ENCODE data around the gene MBTD1.

- TF ChIP-seq RAD21 (IDR thresholded peaks at IDR 0.05) = no peak
- TF ChIP-seq, protein P1, sequence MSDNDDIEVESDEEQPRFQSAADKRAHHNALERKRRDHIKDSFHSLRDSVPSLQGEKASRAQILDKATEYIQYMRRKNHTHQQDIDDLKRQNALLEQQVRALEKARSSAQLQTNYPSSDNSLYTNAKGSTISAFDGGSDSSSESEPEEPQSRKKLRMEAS (IDR thresholded peaks at IDR 0.05) = no peak
- TF ChIP-seq, protein P2, sequence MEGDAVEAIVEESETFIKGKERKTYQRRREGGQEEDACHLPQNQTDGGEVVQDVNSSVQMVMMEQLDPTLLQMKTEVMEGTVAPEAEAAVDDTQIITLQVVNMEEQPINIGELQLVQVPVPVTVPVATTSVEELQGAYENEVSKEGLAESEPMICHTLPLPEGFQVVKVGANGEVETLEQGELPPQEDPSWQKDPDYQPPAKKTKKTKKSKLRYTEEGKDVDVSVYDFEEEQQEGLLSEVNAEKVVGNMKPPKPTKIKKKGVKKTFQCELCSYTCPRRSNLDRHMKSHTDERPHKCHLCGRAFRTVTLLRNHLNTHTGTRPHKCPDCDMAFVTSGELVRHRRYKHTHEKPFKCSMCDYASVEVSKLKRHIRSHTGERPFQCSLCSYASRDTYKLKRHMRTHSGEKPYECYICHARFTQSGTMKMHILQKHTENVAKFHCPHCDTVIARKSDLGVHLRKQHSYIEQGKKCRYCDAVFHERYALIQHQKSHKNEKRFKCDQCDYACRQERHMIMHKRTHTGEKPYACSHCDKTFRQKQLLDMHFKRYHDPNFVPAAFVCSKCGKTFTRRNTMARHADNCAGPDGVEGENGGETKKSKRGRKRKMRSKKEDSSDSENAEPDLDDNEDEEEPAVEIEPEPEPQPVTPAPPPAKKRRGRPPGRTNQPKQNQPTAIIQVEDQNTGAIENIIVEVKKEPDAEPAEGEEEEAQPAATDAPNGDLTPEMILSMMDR (IDR thresholded peaks at IDR 0.05; ENCODE audit: low read depth, low read length, missing input control) = no peak
- no peak for TF ChIP-seq GABPA (IDR thresholded peaks at IDR 0.05 in 1 of 2, conservative IDR thresholded peaks at IDR 0.05 in 1 of 2)
- no peak for TF ChIP-seq JUND (IDR thresholded peaks at IDR 0.05)
- TF ChIP-seq, protein P3, sequence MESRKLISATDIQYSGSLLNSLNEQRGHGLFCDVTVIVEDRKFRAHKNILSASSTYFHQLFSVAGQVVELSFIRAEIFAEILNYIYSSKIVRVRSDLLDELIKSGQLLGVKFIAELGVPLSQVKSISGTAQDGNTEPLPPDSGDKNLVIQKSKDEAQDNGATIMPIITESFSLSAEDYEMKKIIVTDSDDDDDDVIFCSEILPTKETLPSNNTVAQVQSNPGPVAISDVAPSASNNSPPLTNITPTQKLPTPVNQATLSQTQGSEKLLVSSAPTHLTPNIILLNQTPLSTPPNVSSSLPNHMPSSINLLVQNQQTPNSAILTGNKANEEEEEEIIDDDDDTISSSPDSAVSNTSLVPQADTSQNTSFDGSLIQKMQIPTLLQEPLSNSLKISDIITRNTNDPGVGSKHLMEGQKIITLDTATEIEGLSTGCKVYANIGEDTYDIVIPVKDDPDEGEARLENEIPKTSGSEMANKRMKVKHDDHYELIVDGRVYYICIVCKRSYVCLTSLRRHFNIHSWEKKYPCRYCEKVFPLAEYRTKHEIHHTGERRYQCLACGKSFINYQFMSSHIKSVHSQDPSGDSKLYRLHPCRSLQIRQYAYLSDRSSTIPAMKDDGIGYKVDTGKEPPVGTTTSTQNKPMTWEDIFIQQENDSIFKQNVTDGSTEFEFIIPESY (IDR thresholded peaks at IDR 0.05) = no peak
- TF ChIP-seq YY1 (IDR thresholded peaks at IDR 0.05) = no peak
- TF ChIP-seq SP1 (IDR thresholded peaks at IDR 0.05) = no peak
- no peak for TF ChIP-seq FOXA1 (IDR thresholded peaks at IDR 0.05)
- TF ChIP-seq RXRA (IDR thresholded peaks at IDR 0.05) = no peak
These were observed 117.3 kb downstream of the MBTD1 start for GRCh38 chr17:51142597-51142996.

Measured in liver (tissue), 3 donors.